ENCODE measurements around the gene RAD18.

The RAD18 gene

GRCh38 chr3:8837162-8837561 is 126.1 kb downstream of the RAD18 start:
- DNase-seq (ENCODE audit: low read depth, low spot score): no peak

GRCh38 chr3:8836096-8836495 is 127.2 kb downstream of the RAD18 start:
- DNase-seq (ENCODE audit: low read depth, low spot score): no peak

GRCh38 chr3:8835385-8835784 is 127.9 kb downstream of the RAD18 start:
- no peak for DNase-seq (ENCODE audit: low read depth, low spot score)

- no peak for DNase-seq (ENCODE audit: low read depth, low spot score)
These were observed 128.3 kb downstream of the RAD18 start for GRCh38 chr3:8834974-8835373.

- no peak for DNase-seq (ENCODE audit: low read depth, low spot score)
These were observed 135.6 kb downstream of the RAD18 start for GRCh38 chr3:8827641-8828040.

Data from smooth muscle cell of the brain vasculature (primary cell).